ENCODE data around the gene RAI1.

RAI1 gene

GRCh38 chr17:17835415-17836249 is 154.4 kb downstream of the RAI1 start:
- peak overlapping the region; percentile 99 for H3K27ac ChIP-seq (ENCODE audit: low read depth, low read length)
- H3K36me3 ChIP-seq (ENCODE audit: control insufficient read depth in 5 of 5, insufficient read depth in 5 of 5, low read length in 5 of 5), result peaks cover 0 to 9% (median 0%) of the 10 kb centered on the region in 5 donors
- H3K9me3 ChIP-seq (ENCODE audit: control insufficient read depth in 5 of 5, low read length in 5 of 5), result no peaks in the 10 kb centered on the region
- no peaks in the 10 kb centered on the region for H3K27me3 ChIP-seq (ENCODE audit: control insufficient read depth in 5 of 5, insufficient read depth in 4 of 5, low read length in 5 of 5)
- peaks cover 23 to 83% (median 59%) of the 10 kb centered on the region in 5 donors for H3K4me1 ChIP-seq (ENCODE audit: control insufficient read depth in 5 of 5, insufficient read depth in 5 of 5, low read length in 5 of 5)
- H3K4me3 ChIP-seq (ENCODE audit: low read depth in 1 of 5, low read length in 5 of 5), result peak overlapping the region; percentile 67 to 93 (median 82)
- H3K9ac ChIP-seq (ENCODE audit: low read length in 5 of 5), result peak overlapping the region in 4 of 5 donors; percentile 0 to 96 (median 48)

GRCh38 chr17:17836250-17836817 is 155.1 kb downstream of the RAI1 start:
- Histone ChIP-seq H3K36me3 (ENCODE audit: control insufficient read depth in 5 of 5, insufficient read depth in 5 of 5, low read length in 5 of 5) (peaks cover 0 to 6% (median 0%) of the 10 kb centered on the region in 5 donors), H3K9ac (ENCODE audit: low read length in 5 of 5) (peak overlapping the region; percentile 81 to 99 (median 96)), H3K4me3 (ENCODE audit: low read depth in 1 of 5, low read length in 5 of 5) (peak overlapping the region in 4 of 5 donors; percentile 67 to 93 (median 82)), H3K27ac (ENCODE audit: low read depth, low read length) (peak overlapping the region; percentile 99), H3K27me3 (ENCODE audit: control insufficient read depth in 5 of 5, insufficient read depth in 4 of 5, low read length in 5 of 5) (no peaks in the 10 kb centered on the region), H3K4me1 (ENCODE audit: control insufficient read depth in 5 of 5, insufficient read depth in 5 of 5, low read length in 5 of 5) (peaks cover 30 to 85% (median 64%) of the 10 kb centered on the region in 5 donors), H3K9me3 (ENCODE audit: control insufficient read depth in 5 of 5, low read length in 5 of 5) (no peaks in the 10 kb centered on the region)

- Histone ChIP-seq H3K9ac (ENCODE audit: low read length in 5 of 5) (peak within 1 kb of the TSS; percentile 93 to 99 (median 96)), H3K4me3 (ENCODE audit: low read depth in 1 of 5, low read length in 5 of 5) (peak within 1 kb of the TSS; percentile 67 to 93 (median 82)), H3K27me3 (ENCODE audit: control insufficient read depth in 5 of 5, insufficient read depth in 4 of 5, low read length in 5 of 5) (no peaks in the 10 kb centered on the region), H3K36me3 (ENCODE audit: control insufficient read depth in 5 of 5, insufficient read depth in 5 of 5, low read length in 5 of 5) (peaks cover 0 to 2% (median 0%) of the 10 kb centered on the region in 5 donors), H3K9me3 (ENCODE audit: control insufficient read depth in 5 of 5, low read length in 5 of 5) (no peaks in the 10 kb centered on the region), H3K4me1 (ENCODE audit: control insufficient read depth in 5 of 5, insufficient read depth in 5 of 5, low read length in 5 of 5) (peaks cover 34 to 85% (median 66%) of the 10 kb centered on the region in 5 donors), H3K27ac (ENCODE audit: low read depth, low read length) (peak within 1 kb of the TSS; percentile 99)
Measured at GRCh38 chr17:17836818-17837379, 155.6 kb downstream of the RAI1 start, which contains the start of gene SREBF1. Gene SREBF1 (minus strand): TSS chr17:17836986. CDS start chr17:17836817, 169 bp downstream.

DNA sequence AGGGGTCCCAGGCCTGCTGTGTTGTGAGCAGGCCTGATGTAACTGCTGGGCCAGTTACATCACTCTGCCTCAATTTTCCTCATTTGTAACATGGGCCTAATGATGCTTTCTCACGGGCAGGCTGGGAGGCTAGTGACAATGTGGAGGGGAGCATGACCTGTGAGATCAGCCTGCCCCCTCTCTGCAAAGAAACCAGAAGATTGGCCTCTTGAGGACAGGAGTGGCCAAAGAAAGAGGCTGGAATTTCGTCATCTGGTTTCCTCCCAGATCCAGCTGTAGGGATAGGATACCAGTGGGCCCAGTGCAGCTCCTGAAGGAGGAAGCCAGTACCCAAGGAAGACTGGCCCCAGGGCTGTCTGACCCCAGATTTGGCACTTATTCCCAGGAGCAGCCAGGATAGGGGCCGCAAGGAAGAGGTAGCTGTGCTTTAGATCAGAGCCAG is 156.1 kb downstream of the RAI1 start:
- no peaks in the 10 kb centered on the region for H3K36me3 ChIP-seq (ENCODE audit: control insufficient read depth in 5 of 5, insufficient read depth in 5 of 5, low read length in 5 of 5)
- H3K9me3 ChIP-seq (ENCODE audit: control insufficient read depth in 5 of 5, low read length in 5 of 5), result no peaks in the 10 kb centered on the region
- peaks cover 34 to 85% (median 68%) of the 10 kb centered on the region in 5 donors for H3K4me1 ChIP-seq (ENCODE audit: control insufficient read depth in 5 of 5, insufficient read depth in 5 of 5, low read length in 5 of 5)
- peak overlapping the region; percentile 15 to 93 (median 82) for H3K4me3 ChIP-seq (ENCODE audit: low read depth in 1 of 5, low read length in 5 of 5)
- H3K27ac ChIP-seq (ENCODE audit: low read depth, low read length), result peak overlapping the region; percentile 99
- H3K9ac ChIP-seq (ENCODE audit: low read length in 5 of 5), result peak overlapping the region; percentile 93 to 99 (median 96)
- H3K27me3 ChIP-seq (ENCODE audit: control insufficient read depth in 5 of 5, insufficient read depth in 4 of 5, low read length in 5 of 5), result no peaks in the 10 kb centered on the region

DNA sequence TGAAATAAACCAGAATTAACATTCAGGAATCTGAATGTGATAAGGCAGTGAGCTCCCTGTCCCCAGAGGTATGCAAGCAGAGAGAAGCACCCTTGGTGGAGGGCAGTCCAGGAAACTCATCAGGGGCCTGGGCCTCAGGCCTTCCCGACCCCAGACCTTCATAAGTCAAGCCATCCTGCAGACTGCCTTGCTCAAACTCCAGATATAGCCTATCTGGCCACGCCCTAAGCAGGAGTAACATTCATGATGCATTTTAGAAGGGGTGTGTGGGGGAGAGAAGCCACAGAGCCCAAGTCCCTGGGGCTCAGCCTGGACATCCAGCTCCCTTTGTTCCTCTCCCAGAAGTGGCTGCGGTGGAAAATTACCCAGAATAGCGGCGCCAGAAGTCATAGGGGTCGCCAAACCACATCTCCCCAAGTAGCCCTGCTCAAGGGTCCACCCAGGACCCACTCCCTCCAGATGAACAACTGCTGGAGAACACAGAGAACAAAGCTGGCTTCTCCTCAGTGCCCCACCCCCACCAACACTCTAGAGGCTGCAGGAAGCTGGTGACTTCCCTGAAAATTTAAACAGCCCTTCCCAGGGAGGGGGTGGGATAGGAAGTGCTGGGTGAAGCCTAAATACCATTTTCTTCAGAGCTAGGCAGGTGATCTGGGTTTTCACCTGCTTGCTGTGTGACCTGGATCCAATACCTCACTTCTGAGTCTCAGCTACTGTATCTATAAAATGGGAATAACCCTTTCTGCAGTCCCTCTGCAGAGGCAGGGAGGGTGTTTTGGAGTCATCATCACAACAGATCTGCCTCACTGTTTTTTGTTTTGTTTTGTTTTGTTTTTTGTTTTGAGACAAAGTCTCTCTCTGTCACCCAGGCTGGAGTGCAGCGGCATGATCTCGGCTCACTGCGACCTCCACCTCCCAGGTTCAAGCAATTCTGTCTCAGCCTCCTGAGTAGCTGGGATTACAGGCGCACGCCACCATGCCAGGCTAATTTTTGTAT is 157.0 kb downstream of the RAI1 start:
- peaks cover 34 to 87% (median 68%) of the 10 kb centered on the region in 5 donors for H3K4me1 ChIP-seq (ENCODE audit: control insufficient read depth in 5 of 5, insufficient read depth in 5 of 5, low read length in 5 of 5)
- H3K9me3 ChIP-seq (ENCODE audit: control insufficient read depth in 5 of 5, low read length in 5 of 5), result no peaks in the 10 kb centered on the region
- H3K27ac ChIP-seq (ENCODE audit: low read depth, low read length), result peak overlapping the region; percentile 99
- H3K9ac ChIP-seq (ENCODE audit: low read length in 5 of 5), result peak overlapping the region in 4 of 5 donors; percentile 10 to 96 (median 58)
- no peaks in the 10 kb centered on the region for H3K36me3 ChIP-seq (ENCODE audit: control insufficient read depth in 5 of 5, insufficient read depth in 5 of 5, low read length in 5 of 5)
- H3K27me3 ChIP-seq (ENCODE audit: control insufficient read depth in 5 of 5, insufficient read depth in 4 of 5, low read length in 5 of 5), result no peaks in the 10 kb centered on the region
- peak overlapping the region in 3 of 5 donors; percentile 15 to 93 (median 16) for H3K4me3 ChIP-seq (ENCODE audit: low read depth in 1 of 5, low read length in 5 of 5)

- Histone ChIP-seq H3K4me3 (ENCODE audit: low read depth in 1 of 5, low read length in 5 of 5) (peak overlapping the region in 4 of 5 donors; percentile 53 to 73 (median 62)), H3K27ac (ENCODE audit: low read depth, low read length) (peak overlapping the region; percentile 99), H3K36me3 (ENCODE audit: control insufficient read depth in 5 of 5, insufficient read depth in 5 of 5, low read length in 5 of 5) (no peaks in the 10 kb centered on the region), H3K27me3 (ENCODE audit: control insufficient read depth in 5 of 5, insufficient read depth in 4 of 5, low read length in 5 of 5) (no peaks in the 10 kb centered on the region), H3K4me1 (ENCODE audit: control insufficient read depth in 5 of 5, insufficient read depth in 5 of 5, low read length in 5 of 5) (peaks cover 34 to 75% (median 62%) of the 10 kb centered on the region in 5 donors), H3K9me3 (ENCODE audit: control insufficient read depth in 5 of 5, low read length in 5 of 5) (no peaks in the 10 kb centered on the region), H3K9ac (ENCODE audit: low read length in 5 of 5) (peak overlapping the region; percentile 78 to 91 (median 81))
Measured at GRCh38 chr17:17839791-17840707, 158.8 kb downstream of the RAI1 start.

GRCh38 chr17:17840751-17841591 is 159.7 kb downstream of the RAI1 start:
- peak overlapping the region in 3 of 5 donors; percentile 19 to 30 (median 29) for H3K9ac ChIP-seq (ENCODE audit: low read length in 5 of 5)

GRCh38 chr17:17841601-17842025 is 160.4 kb downstream of the RAI1 start:
- Histone ChIP-seq H3K36me3 (ENCODE audit: control insufficient read depth in 5 of 5, insufficient read depth in 5 of 5, low read length in 5 of 5) (peaks cover 0 to 10% (median 6%) of the 10 kb centered on the region in 5 donors), H3K4me1 (ENCODE audit: control insufficient read depth in 5 of 5, insufficient read depth in 5 of 5, low read length in 5 of 5) (peaks cover 33 to 62% (median 50%) of the 10 kb centered on the region in 5 donors), H3K9me3 (ENCODE audit: control insufficient read depth in 5 of 5, low read length in 5 of 5) (no peaks in the 10 kb centered on the region), H3K27ac (ENCODE audit: low read depth, low read length) (peak overlapping the region; percentile 99), H3K27me3 (ENCODE audit: control insufficient read depth in 5 of 5, insufficient read depth in 4 of 5, low read length in 5 of 5) (no peaks in the 10 kb centered on the region), H3K4me3 (ENCODE audit: low read depth in 1 of 5, low read length in 5 of 5) (no peak overlapping the region), H3K9ac (ENCODE audit: low read length in 5 of 5) (peak overlapping the region in 1 of 5 donors; percentile 29)

More at GRCh38 chr17:17840751-17841591, 159.7 kb downstream of the RAI1 start:
- Histone ChIP-seq H3K36me3 (ENCODE audit: control insufficient read depth in 5 of 5, insufficient read depth in 5 of 5, low read length in 5 of 5) (peaks cover 0 to 3% (median 0%) of the 10 kb centered on the region in 5 donors), H3K4me3 (ENCODE audit: low read depth in 1 of 5, low read length in 5 of 5) (peak overlapping the region in 3 of 5 donors; percentile 4 to 73 (median 67)), H3K27me3 (ENCODE audit: control insufficient read depth in 5 of 5, insufficient read depth in 4 of 5, low read length in 5 of 5) (no peaks in the 10 kb centered on the region), H3K4me1 (ENCODE audit: control insufficient read depth in 5 of 5, insufficient read depth in 5 of 5, low read length in 5 of 5) (peaks cover 34 to 65% (median 53%) of the 10 kb centered on the region in 5 donors), H3K27ac (ENCODE audit: low read depth, low read length) (peak overlapping the region; percentile 99), H3K9me3 (ENCODE audit: control insufficient read depth in 5 of 5, low read length in 5 of 5) (no peaks in the 10 kb centered on the region)

All from subcutaneous abdominal adipose tissue (tissue), 5 donors.